GM21619 (cell line): ENCODE results near the gene TXNRD1.
"Not testable (repeated sequence)": the region's sequence is repeated elsewhere in the genome, so short reads cannot be mapped to it uniquely, and the experiment has no call there.

Source experiments
- ATAC-seq: cut with Tn5 transposase; IDR thresholded peaks from one replicate; pipeline ENCODE4 v1.9.1; 2021; ENCODE audit not compliant: unreplicated experiment

Gene TXNRD1

DNA sequence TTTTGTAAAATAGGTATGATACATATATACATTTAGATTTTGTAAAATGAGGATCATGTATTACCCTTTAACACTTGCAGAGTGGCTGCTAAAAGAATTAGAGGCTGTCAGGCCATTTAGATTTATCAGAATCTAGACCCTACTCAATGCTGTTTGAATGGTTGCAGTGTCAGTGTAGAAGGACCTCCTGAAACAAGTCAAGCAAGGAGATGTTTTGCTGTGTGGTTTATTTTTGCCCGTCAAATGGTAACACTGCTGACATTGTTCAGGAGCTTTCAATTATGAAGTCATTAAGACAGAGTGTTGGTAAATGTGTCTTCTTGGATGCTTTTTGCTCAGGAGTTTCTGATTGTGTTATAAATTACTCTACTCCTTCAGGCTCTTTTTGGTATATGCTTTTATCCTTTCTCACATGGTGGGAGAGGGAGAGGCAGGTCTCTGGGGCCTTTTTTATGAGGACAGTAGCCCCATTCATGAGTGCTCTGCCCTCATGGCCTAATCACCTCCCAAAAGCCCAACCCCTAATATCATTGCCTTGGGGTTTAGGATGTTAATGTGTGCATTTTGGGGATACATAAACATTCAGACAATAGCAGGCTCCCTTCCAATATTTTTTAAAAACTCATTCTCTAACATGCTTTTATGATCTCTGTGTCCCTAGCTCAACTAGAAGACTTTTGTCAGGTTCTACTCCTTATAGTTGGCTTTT lies 104.5 kb downstream of the TXNRD1 start:
- no peak for ATAC-seq

DNA sequence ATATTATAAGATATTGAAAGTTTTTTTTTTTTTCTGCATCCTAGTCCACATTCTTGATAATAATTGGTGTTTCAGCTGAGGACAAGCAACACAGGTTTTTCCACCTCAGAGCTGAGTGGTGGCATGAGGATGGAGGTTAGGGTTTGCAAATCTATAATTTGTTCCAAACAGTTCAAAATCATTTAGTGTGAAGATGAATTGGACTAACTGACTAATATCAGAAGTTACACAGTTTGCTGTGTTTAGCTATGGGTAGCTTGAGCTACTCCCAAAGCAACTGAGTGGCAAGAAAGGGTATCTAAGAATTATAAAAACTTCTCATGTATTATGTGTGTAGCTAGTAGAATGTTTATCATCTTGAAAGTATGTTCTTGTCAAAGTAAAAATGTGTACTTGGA lies 105.0 kb downstream of the TXNRD1 start:
- no peak for ATAC-seq

DNA sequence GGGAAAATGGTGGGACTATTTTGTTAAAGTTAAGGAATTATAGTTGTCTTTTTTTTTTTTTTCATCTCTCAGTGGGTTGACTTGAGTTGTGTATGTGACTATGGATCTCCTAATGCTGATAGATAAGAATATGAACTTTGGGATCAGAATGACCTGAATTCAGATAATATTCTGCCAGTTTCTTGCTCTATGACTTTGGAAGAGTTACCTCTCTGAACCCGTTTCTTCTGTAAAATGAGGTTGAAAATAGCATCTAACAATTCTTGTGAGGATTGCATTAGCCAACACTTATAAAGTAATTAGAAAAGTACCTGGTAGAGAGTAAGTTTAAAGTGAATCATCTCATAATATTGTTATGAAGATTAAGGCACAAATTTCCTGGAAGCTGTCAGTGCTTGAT lies 106.4 kb downstream of the TXNRD1 start:
- no peak for ATAC-seq

DNA sequence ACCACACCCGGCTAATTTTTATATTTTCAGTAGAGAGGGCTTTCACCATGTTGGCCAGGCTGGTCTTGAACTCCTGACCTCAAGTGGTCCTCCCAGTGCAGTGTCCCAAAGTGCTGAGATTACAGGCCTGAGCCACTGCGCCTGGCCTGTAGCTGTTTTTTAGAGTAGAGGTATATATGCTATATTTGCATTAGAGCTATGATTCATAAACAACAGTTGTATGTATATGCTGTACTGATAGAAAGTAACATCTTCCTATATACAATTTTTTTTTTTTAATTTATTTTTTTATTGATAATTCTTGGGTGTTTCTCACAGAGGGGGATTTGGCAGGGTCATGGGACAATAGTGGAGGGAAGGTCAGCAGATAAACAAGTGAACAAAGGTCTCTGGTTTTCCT lies 107.0 kb downstream of the TXNRD1 start:
- ATAC-seq, result not testable (repeated sequence)

DNA sequence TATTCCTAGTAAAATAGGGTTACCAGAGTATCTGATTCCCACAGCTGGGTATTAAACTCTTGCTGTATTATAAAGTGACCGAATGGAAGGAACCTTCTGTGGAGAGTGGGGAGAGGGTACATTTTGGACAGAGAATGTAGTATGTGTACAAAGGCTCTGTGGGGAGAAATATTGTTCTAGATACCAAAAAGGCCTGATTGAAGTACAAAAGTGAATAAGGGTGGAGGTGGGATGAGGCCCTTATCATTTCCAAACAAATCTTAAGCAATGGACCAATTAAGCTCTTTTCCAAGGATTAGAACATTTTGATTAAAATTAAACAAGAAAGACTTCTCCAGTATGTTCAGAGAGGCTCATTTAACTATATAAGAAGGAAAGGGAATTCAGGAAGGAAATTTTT lies 108.3 kb downstream of the TXNRD1 start:
- ATAC-seq, result no peak

DNA sequence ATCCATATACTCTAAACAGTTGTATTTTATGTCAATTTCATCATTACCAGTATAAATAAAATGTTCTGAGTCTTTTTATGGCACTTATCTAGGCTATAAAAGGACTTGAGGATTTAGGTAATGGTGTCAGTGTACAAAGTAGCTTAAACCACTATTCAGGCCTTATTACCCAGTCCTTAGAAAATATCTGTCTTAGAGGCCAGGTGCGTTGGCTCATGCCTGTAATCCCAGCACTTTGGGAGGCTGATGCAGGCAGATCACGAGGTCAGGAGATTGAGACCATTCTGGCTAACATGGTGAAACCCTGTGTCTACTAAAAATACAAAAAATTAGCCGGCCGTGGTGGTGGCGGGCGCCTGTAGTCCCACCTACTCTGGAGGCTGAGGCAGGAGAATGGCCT lies 112.7 kb downstream of the TXNRD1 start:
- not testable (repeated sequence) for ATAC-seq

DNA sequence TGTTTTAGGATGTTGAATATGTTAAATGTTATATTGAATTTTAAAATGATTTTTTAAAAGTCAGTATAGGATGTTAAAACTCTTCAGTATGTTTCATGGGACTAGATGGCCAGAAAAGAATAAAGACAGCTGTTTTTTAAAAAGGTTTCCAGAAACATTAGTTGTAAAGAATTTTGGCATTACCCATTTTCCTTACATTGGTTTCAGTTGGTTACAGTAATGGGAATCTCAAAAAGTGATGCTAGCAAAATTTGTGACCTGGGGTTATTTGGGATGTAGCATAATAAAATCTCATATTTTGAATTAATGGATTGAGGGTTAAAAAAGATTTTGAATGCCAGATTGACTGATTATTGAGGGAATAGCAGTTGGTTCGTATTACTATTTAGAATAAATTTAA lies 113.2 kb downstream of the TXNRD1 start:
- no peak for ATAC-seq

DNA sequence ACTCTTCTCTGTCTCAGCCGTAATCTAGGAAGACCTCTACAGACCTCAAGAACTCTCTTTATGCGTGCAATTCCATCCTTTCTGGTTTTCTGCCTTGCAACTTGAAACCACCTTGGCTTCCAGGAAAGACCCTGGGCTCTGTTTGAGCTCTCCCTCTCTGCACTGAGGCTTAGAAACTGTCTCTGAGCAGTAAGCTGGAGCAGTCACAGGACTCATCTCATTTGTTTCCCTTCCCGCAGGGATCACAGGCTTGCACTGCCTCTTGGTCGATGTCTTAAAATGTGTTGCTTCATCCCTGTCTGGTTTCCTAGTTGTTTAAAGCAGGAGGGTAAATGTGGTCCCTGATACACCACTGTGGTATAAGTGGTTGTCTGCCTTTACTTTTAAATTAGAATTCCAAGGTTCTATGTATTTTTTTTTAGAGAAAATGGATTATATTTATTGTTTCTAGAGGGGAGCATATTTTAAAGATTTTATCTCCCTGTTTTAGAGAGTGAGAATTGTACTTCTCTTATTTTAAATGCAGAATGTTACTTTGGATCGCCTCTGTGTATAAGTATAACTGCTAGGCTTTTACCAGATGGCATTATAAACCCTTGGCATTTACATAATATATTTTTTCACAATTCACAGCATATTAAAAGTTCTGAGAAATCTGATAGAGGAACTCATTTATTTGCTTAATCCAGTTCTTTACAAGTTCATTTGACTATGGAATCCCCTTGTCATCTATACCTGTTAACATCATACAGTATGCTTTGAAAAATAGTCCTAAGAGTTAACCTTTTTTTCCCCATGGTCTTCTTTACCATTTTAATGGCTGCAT lies 114.3 kb downstream of the TXNRD1 start:
- no peak for ATAC-seq

DNA sequence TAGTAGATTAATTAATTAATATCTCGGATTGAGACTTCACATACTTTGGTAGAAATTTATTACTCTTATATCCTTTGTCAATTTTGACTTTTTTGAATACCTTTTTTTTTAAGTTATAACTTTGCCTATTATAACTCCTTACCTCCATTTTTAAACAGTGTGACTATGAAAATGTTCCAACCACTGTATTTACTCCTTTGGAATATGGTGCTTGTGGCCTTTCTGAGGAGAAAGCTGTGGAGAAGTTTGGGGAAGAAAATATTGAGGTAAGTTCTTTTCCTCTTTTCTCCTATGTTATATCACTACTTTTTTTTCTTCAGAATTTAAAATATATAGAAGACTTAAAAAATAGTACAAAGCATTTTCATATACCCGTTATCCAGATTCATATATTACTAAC lies 115.8 kb downstream of the TXNRD1 start:
- ATAC-seq, result no peak

DNA sequence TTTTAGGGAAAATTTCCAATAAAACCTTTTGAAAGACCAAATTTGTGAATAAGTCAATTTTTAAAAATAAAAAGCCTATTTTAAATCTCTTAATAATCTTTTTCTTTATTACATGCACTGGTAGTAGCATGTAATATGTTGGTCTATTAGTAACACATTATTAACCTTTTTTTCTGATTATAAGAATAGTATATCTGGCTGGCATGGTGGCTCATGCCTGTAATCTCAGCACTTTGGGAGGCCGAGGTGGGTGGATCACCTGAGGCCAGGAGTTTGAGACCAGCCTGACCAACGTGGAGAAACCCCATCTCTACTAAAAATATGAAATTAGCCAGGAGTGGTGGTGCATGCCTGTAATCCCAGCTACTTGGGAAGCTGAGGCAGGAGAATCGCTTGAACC lies 116.7 kb downstream of the TXNRD1 start:
- ATAC-seq, result not testable (repeated sequence)

DNA sequence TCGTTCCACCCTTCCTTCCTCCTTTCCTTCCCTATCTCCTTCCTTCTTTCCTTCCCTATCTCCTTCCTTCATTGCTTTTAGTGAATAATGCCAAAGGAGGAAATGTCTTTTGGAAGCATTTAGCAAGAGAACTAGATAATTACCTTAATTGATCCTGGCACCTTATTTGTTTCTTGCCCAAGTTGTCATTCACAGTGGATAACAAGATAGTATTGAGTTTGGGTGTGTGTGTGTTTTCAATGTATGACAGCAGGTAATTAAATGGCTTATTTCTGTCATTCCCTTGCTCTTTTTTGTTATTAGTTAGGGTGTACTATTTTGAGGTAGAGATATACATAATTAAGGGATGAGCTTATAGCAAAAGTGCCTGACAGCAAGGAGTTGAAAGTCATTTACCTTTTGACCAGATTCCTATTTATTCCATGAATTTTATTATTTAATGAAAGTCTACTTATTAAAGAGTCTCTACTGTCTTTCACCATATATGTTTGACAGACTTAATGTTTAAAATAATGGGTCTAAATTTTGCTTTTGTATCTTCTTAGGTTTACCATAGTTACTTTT lies 118.2 kb downstream of the TXNRD1 start:
- ATAC-seq, result no peak

DNA sequence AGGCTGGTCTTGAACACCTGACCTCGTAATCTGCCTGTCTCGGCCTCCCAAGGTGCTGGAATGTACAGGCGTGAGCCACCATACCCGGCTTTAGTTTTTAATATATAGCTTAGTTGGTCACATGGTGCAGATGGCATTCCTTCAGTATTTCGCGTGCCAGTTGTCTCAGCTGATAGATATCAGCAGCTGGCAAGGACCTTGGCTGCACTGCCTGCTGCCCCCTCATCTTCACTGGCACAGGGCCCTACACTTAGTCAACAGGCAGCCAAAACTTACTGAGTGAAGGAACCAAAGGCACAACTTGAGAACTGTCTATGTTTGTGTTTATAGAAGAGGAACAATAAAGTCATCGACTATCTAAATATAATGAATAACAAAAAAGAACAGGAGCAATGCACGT lies 119.0 kb downstream of the TXNRD1 start:
- no peak for ATAC-seq

DNA sequence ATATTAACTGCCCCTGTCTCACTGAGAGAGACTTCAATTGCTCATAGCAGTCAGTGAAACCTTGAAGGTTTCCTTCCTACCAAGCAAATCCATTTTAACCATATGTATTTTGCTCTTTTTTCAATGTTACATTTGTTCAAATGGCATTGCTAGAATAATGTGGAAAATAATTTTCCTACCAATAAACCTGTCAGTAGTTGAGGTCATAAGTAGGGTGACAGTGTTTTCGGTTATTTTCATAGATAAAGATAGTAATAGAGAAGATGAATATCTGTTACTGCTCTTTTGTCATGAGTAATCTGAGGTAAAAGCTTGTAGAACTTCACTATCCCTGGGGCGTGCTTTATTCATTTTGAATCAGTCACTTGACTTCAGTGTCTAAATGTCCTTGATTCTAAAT lies 120.5 kb downstream of the TXNRD1 start:
- ATAC-seq, result no peak

DNA sequence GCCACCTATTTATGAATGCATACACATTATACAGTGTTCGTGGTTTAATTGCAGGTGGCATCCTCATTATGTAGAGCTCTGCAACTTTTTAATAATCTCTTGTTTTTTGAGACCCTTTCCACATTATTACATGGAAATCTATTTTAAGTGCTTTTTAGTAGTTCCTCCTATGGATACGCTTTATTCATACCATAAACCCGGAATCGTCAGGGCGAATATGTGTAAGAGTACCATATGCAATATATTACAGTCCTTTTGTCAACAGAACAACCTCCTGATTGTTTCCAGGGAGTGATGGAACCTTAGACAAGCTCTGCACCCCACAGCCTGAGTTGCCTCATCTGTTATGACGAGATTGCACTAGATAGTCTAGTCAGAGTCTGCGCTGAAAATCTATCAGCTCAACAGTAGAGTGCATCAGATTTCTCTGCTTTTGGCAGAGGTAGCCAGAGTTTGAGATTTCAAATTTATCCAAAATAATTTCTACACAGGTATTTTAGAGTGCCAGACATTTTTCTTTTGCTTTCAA lies 121.5 kb downstream of the TXNRD1 start:
- no peak for ATAC-seq

DNA sequence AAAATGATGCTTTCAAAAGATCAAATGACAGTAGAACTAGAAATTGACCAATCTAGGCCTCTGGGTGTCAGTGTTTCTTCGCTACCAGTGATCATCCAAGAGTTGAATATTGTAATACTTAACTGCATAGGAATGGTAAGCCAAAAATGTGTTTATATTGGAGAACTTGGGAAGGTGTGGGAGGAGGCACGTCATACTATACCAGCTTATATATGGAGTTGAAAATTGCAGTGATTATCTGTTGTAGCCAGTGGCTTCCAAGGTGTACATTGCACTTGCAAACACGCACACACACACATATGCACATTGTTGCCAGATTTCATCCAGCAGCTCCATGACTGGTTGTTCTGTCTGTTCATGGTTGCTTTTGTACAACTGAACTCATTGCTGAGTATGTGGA lies 124.1 kb downstream of the TXNRD1 start:
- no peak for ATAC-seq

DNA sequence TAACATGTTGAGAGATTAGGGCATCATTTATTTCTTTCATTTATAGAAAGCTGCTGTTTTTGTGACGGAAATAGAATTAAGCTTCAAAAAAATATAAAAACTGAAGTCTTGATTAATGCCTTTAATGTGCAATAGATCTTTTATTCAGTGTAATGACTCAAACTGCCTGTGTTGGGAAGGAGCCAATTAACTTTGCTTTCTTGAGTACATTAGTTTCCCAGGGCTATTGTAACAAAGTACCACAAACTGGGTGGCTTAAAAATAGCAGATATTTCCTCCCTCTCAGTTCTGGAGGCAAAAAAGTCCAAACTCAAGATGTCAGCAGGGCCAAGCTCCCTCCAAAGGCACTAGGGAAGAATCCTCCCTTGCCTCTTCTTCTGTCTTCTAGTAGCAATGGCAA lies 124.6 kb downstream of the TXNRD1 start:
- no peak for ATAC-seq

DNA sequence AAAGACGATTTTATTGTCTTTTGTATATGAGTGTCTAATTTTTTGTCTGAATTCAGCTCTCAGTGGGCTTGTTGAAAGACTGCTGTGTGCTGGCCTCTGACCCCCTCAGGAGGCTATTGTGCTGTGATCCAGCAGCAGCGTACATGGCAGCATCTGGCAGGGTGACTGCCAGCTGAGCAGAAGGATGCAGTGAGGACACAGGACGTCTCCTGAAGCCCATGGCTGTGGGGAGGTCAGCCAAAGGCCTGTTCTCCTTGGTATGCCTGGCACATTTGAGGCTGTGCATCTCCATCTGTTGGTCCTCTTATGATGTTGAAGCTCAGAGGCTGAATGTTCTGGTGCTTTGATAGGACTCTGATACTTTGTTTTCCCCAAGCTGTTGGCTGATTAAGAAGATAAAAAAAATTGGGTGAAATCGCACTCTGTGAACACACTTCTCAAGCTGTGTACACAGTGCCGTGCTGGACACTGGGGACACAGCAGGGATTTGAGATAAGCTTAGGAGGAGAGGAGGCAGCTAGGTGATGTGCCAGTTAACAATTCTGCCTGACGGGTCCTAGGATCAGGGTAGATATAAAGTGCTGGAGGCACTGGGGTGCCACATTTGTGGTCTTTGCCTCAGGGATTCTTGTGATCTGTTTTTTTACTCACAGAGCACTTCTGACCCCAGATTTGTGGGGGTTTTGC lies 125.5 kb downstream of the TXNRD1 start:
- ATAC-seq, result no peak

DNA sequence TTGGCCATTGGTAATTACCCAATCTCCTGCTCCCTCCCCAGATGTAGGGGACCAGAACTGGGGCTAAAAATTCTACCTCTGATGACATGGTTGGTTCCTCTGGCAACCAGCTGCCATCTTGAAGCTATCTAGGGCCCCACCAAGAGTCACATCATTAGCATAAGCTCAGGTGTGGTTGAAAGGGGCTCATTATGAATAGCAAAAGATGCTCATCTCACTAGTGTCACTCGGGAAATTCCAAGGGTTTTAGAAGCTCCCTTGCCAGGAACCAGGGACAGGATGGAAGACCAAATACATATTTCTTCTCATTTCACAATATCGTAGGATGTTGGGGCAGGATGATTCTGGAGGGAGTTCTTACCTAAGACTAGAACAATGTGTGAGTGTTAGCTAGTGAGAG lies 126.6 kb downstream of the TXNRD1 start:
- no peak for ATAC-seq

DNA sequence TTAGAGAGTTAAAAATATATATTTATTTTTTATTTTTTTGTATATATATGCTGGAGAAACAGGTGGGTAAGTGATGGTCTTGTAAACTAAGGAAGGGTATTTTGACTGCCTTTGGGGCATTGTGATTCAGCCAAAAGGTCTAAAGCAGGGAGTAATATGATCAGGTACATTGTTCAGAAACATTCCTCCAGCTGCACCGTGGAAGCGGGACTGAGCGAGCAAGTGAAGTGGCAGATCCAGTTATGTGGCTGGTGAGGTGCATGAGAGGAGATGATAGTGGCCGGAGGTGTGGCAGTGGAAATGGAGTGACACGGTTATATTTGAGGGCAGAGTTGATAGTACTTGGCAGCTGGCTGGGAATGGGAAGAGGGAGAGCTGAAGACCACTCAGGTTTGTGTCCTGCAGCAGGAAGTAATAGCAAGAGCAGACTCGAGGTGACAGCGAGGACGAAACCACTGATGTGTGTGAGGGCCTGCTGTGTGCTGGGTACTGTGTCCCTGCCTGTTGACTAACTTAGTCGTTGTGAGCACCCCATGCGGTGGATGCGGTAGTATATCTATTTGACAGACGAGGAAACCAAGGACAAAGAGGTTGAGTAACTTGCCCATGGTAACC lies 127.2 kb downstream of the TXNRD1 start:
- ATAC-seq, result no peak

DNA sequence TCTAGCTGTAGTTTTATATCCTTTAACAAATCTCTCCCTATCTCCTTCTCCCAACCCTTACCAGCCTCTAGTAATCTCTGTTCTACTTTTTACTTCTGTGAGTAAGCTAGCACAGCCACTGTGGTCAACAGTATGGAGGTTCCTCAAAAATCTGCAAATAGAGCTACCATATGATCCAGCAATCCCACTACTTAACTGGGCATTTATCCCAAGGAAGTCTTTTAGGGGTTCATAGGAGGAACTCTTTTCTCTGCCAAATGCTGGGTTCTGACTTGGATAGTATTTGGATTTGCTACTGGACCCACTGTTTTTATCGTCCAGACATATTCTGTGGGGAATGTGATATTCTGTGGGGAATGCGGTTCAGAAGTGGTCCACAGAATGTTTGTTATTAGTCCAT lies 129.1 kb downstream of the TXNRD1 start:
- no peak for ATAC-seq
